Measurements from ENCODE around the gene CSHL1. TPM values are rescaled to one million over a fixed set of nuclear protein-coding genes. Genes with fewer than 3 reads are reported as not detected.
A peak's percentile ranks its signal among the peaks of the same experiment; 100 is the strongest.
"Not testable (repeated sequence)": the region's sequence is repeated elsewhere in the genome, so short reads cannot be mapped to it uniquely, and the experiment has no call there.

The CSHL1 gene
- total RNA-seq, 4 donors from 2014 or later: not detected

- peaks cover 0 to 9% (median 0%) of the 10 kb centered on the region in 4 donors for H3K4me1 ChIP-seq
- DNase-seq (ENCODE audit: low spot score in 2 of 2): no peak
- 91 to 97% methylated on average over 2 of the region's 2 CpGs for WGBS, 2 donors
- TF ChIP-seq POLR2A (IDR thresholded peaks at IDR 0.05): no peak
- TF ChIP-seq CTCF (IDR thresholded peaks at IDR 0.05): no peak
- H3K27ac ChIP-seq: no peak overlapping the region
- no peak overlapping the region for H3K4me3 ChIP-seq
- H3K27me3 ChIP-seq: no peaks in the 10 kb centered on the region
- no peaks in the 10 kb centered on the region for H3K36me3 ChIP-seq
- H3K9me3 ChIP-seq: no peaks in the 10 kb centered on the region
Measured at GRCh38 chr17:63926164-63926563, 15.1 kb upstream of the CSHL1 start.

GRCh38 chr17:63925615-63926014 is 14.6 kb upstream of the CSHL1 start:
- DNase-seq (ENCODE audit: low spot score in 2 of 2): no peak
- 71 to 73% methylated on average over 5 of the region's 5 CpGs for WGBS, 2 donors

GRCh38 chr17:63922402-63922801 is 11.3 kb upstream of the CSHL1 start:
- 62 to 83% methylated on average over 9 of the region's 9 CpGs for WGBS, 2 donors
- H3K27me3 ChIP-seq; DNase-seq (ENCODE audit: low spot score in 2 of 2); H3K4me1 ChIP-seq; H3K9me3 ChIP-seq; H3K36me3 ChIP-seq; H3K27ac ChIP-seq; H3K4me3 ChIP-seq: not testable (repeated sequence)

More at GRCh38 chr17:63925615-63926014, 14.6 kb upstream of the CSHL1 start:
- H3K36me3 ChIP-seq: no peaks in the 10 kb centered on the region
- TF ChIP-seq POLR2A (IDR thresholded peaks at IDR 0.05) (no peak), CTCF (IDR thresholded peaks at IDR 0.05) (no peak), EP300 (IDR thresholded peaks at IDR 0.05) (no peak)
- no peaks in the 10 kb centered on the region for H3K9me3 ChIP-seq
- H3K4me3 ChIP-seq: no peak overlapping the region
- H3K4me1 ChIP-seq: peaks cover 0 to 3% (median 0%) of the 10 kb centered on the region in 4 donors
- H3K27ac ChIP-seq: no peak overlapping the region
- no peaks in the 10 kb centered on the region for H3K27me3 ChIP-seq

GRCh38 chr17:63920779-63921178 is 9.7 kb upstream of the CSHL1 start:
- H3K27me3 ChIP-seq; H3K36me3 ChIP-seq; H3K9me3 ChIP-seq; H3K4me1 ChIP-seq; DNase-seq (ENCODE audit: low spot score in 2 of 2); H3K4me3 ChIP-seq; H3K27ac ChIP-seq: not testable (repeated sequence)
- WGBS, 2 donors: 85 to 89% methylated on average over 5 of the region's 5 CpGs

GRCh38 chr17:63920050-63920449 is 9.0 kb upstream of the CSHL1 start:
- H3K9me3 ChIP-seq; H3K27ac ChIP-seq; H3K27me3 ChIP-seq; H3K4me3 ChIP-seq; H3K36me3 ChIP-seq; H3K4me1 ChIP-seq; DNase-seq (ENCODE audit: low spot score in 2 of 2): not testable (repeated sequence)
- WGBS, 2 donors: 76 to 82% methylated on average over 6 of the region's 6 CpGs

GRCh38 chr17:63919311-63919723 is 8.3 kb upstream of the CSHL1 start:
- 48% methylated on average over 8 of the region's 8 CpGs for WGBS, 2 donors
- Histone ChIP-seq H3K4me1 (peaks cover 0 to 7% (median 0%) of the 10 kb centered on the region in 4 donors), H3K27me3 (peaks cover 0 to 4% of the 10 kb centered on the region in 2 donors), H3K9me3 (no peaks in the 10 kb centered on the region), H3K27ac (no peak overlapping the region), H3K4me3 (no peak overlapping the region), H3K36me3 (no peaks in the 10 kb centered on the region)
- TF ChIP-seq EP300 (IDR thresholded peaks at IDR 0.05): no peak
- TF ChIP-seq CTCF (IDR thresholded peaks at IDR 0.05): peak; percentile 86 to 96 (median 91)
- peak; percentile 23 to 74 for DNase-seq (ENCODE audit: low spot score in 2 of 2)

- WGBS, 2 donors: 46 to 52% methylated on average over 10 of the region's 10 CpGs
- DNase-seq (ENCODE audit: low spot score in 2 of 2): not testable (repeated sequence)
Measured at GRCh38 chr17:63918789-63919305, 7.8 kb upstream of the CSHL1 start, which contains the start of gene GH1. TSS of gene GH1 (minus strand) at chr17:63918839. CDS start at chr17:63918776, 63 bp downstream.

More at GRCh38 chr17:63918789-63919305, 7.8 kb upstream of the CSHL1 start, which contains the start of gene GH1:
- not testable (repeated sequence) for H3K4me1 ChIP-seq, H3K36me3 ChIP-seq, H3K27ac ChIP-seq, H3K4me3 ChIP-seq, H3K27me3 ChIP-seq, H3K9me3 ChIP-seq
